Ovary (tissue), 9 donors: ENCODE results near the gene DHRS7B. TPM values are rescaled to one million over a fixed set of nuclear protein-coding genes. Genes with fewer than 3 reads are reported as not detected.

ENCODE experiments used
- DNase-seq, 5 donors: peaks; one replicate each; pipeline ENCODE4 v3.0.0-alpha.2; 2019 to 2020
- H3K27ac ChIP-seq, 2 donors: fragments of 200-600 bp; one replicate each; pipeline versions ENCODE4 v1.5.1 to v1.8.0; 2019 to 2022
- H3K27me3 ChIP-seq: fragments of 200-600 bp; one replicate; pipeline ENCODE4 v1.8.0; 2022
- H3K36me3 ChIP-seq: fragments of 200-600 bp; sonication (generic); one replicate; pipeline ENCODE4 v1.5.1; 2019
- H3K4me1 ChIP-seq: one replicate; pipeline ENCODE4 v1.8.1; 2013; ENCODE audit warnings: mild to moderate bottlenecking, moderate library complexity; ENCODE audit not compliant: insufficient read depth
- H3K4me3 ChIP-seq: fragments of 200-600 bp; sonication (generic); one replicate; pipeline ENCODE4 v1.5.1; 2017
- H3K9me3 ChIP-seq, 2 donors: fragments of 200-600 bp in 1 of 2; sonication (generic) in 1 of 2; one replicate each; pipeline versions ENCODE4 v1.5.1 to v1.8.1; 2013 to 2019; ENCODE audit warnings: mild to moderate bottlenecking in 1 of 2, moderate library complexity in 1 of 2
- CTCF ChIP-seq, 3 donors: fragments of 450-650 bp in 2 of 3; fragments of 200-600 bp in 1 of 3; IDR thresholded peaks; one replicate each; pipeline versions ENCODE4 v1.5.1 to v1.8.0; 2016 to 2022; ENCODE audit warnings: antibody characterized with exemption in 3 of 3, mild to moderate bottlenecking in 1 of 3
- EP300 ChIP-seq: sonication (generic); formaldehyde crosslinking; IDR thresholded peaks from one replicate; pipeline ENCODE4 v1.6.1; 2017; ENCODE audit warnings: antibody characterized with exemption
- POLR2A ChIP-seq: fragments of 450-650 bp; IDR thresholded peaks from one replicate; pipeline ENCODE4 v1.6.1; 2017; ENCODE audit warnings: antibody characterized with exemption, mild to moderate bottlenecking, moderate library complexity
- WGBS, 3 donors: extraction: QIAGEN DNeasy Blood & Tissue Kit in 1 of 3; methylation state at CpG; one replicate each; pipeline versions ENCODE4 v1.1.5 to v1.1.7; 2013 to 2017; 5-methylcytosine and 5-hydroxymethylcytosine counted together
- intact Hi-C, 4 donors: fragments of 100-400 bp; cut with DNase I; formaldehyde crosslinking; loops; one replicate each; pipeline versions ENCODE4 v1.11.0 to v1.15.1; 2022 to 2023
- polyA plus RNA-seq, 2 donors: library from polyadenylated mRNA; stranded (reverse); fragments of 200-250 nt in 1 of 2; fragments of 350-450 nt in 1 of 2; fragmentation: Illumina TruSeq in 1 of 2; extraction: RNeasy Lipid Tissue Mini Kit (QIAGEN cat#74804) in 1 of 2; gene quantifications; one replicate each; pipeline ENCODE4 v1.2.3, GENCODE V29; 2013 to 2014
- total RNA-seq, 7 donors: library from RNA; depleted of rRNA in 2 of 7; stranded (reverse); fragments of >200 nt in 2 of 7; fragmentation: NEBNext Ultra II Directional in 3 of 7; extraction: Animal tissue kit (Norgen Biotek cat#: 25700) in 3 of 7; gene quantifications; one replicate each; pipeline versions ENCODE4 v1.1.0 to v1.2.4, GENCODE V29; 2016 to 2023
- donor health status: DM: no; HTN: no; CAD: no; lungs with moderate emphysema.
- donor health status: DM: no; HTN: no; CAD: no.
- donor health status: Bipolar disorder and iron deficiency.
- donor health status: DM: yes; HTN: yes; CAD: no.
- donor health status: DM: no; HTN: no; CAD: no.
- donor health status: DM: yes; HTN: yes; CAD: no.

The DHRS7B gene
- total and polyA plus RNA-seq, 9 donors = 10.7 to 28.3 (median 17.4) TPM

GRCh38 chr17:21196126-21196525 lies 69.4 kb downstream of the DHRS7B start:
- Histone ChIP-seq H3K4me1 (peaks cover 10% of the 10 kb centered on the region), H3K4me3 (no peak overlapping the region), H3K9me3 (no peaks in the 10 kb centered on the region), H3K27ac (no peak overlapping the region), H3K27me3 (no peaks in the 10 kb centered on the region), H3K36me3 (no peaks in the 10 kb centered on the region)
- WGBS, 3 donors = 81 to 87% (median 85%) methylated on average over 5 of the region's 5 CpGs
- DNase-seq = no peak
- intact Hi-C loops = no loop called here
- TF ChIP-seq EP300 = no peak
- TF ChIP-seq CTCF (IDR thresholded peaks at IDR 0.05) = no peak
- no peak for TF ChIP-seq POLR2A

- DNase-seq = no peak
- no peak for TF ChIP-seq EP300
- no peak for TF ChIP-seq POLR2A
- TF ChIP-seq CTCF (IDR thresholded peaks at IDR 0.05) = no peak
- Histone ChIP-seq H3K36me3 (no peaks in the 10 kb centered on the region), H3K27ac (no peak overlapping the region), H3K27me3 (no peaks in the 10 kb centered on the region), H3K4me1 (peaks cover 7% of the 10 kb centered on the region), H3K4me3 (no peak overlapping the region), H3K9me3 (no peaks in the 10 kb centered on the region)
- intact Hi-C loops = no loop called here
- 93 to 95% (median 94%) methylated on average over 20 of the region's 20 CpGs for WGBS, 3 donors
These were observed 71.6 kb downstream of the DHRS7B start for GRCh38 chr17:21198411-21198810.

GRCh38 chr17:21199311-21199710 lies 72.5 kb downstream of the DHRS7B start:
- no peaks in the 10 kb centered on the region for H3K36me3 ChIP-seq
- no peaks in the 10 kb centered on the region for H3K27me3 ChIP-seq
- TF ChIP-seq CTCF (IDR thresholded peaks at IDR 0.05) (no peak), POLR2A (no peak), EP300 (no peak)
- peaks cover 3% of the 10 kb centered on the region for H3K4me1 ChIP-seq
- intact Hi-C loops = no loop called here
- H3K9me3 ChIP-seq = no peaks in the 10 kb centered on the region
- 52 to 65% (median 55%) methylated on average over 9 of the region's 9 CpGs for WGBS, 3 donors
- H3K4me3 ChIP-seq = no peak overlapping the region
- H3K27ac ChIP-seq = no peak overlapping the region
- no peak for DNase-seq

- H3K27ac ChIP-seq = no peak overlapping the region
- no peak for TF ChIP-seq POLR2A
- TF ChIP-seq CTCF (IDR thresholded peaks at IDR 0.05) = no peak
- no peak for TF ChIP-seq EP300
- no peak overlapping the region for H3K4me3 ChIP-seq
- peaks cover 2% of the 10 kb centered on the region for H3K4me1 ChIP-seq
- H3K27me3 ChIP-seq = no peaks in the 10 kb centered on the region
- no peaks in the 10 kb centered on the region for H3K9me3 ChIP-seq
- no peak for DNase-seq
- intact Hi-C loops = no loop called here
- H3K36me3 ChIP-seq = no peaks in the 10 kb centered on the region
- 50 to 73% (median 54%) methylated on average over 10 of the region's 10 CpGs for WGBS, 3 donors
These were observed 73.1 kb downstream of the DHRS7B start for GRCh38 chr17:21199856-21200255.
